Central memory CD8-positive, alpha-beta T cell (primary cell): Measurements from ENCODE around the gene CUBN.
A peak's percentile ranks its signal among the peaks of the same experiment; 100 is the strongest.

Experiments used
- ATAC-seq: fragments of 150-1000 bp; cut with Tn5 transposase; replicated peaks from 2 replicates; pipeline ENCODE4 v1.10.0; 2022; ENCODE audit warnings: mild to moderate bottlenecking, moderate FRiP score, moderate number of reproducible peaks; ENCODE audit not compliant: poor library complexity, severe bottlenecking; ENCODE audit errors: extremely low read depth
- DNase-seq, 2 donors: peaks; one replicate each; pipeline ENCODE4 v3.0.0; 2021; ENCODE audit warnings: low spot score in 2 of 2
- H3K27ac Mint-ChIP-seq: one replicate; pipeline ENCODE4 v1.8.0; 2022; ENCODE audit warnings: low read depth, mild to moderate bottlenecking, moderate library complexity, mixed read lengths
- H3K27me3 Mint-ChIP-seq: one replicate; pipeline ENCODE4 v1.8.0; 2022; ENCODE audit warnings: mixed read lengths
- H3K36me3 Mint-ChIP-seq: one replicate; pipeline ENCODE4 v1.8.0; 2022; ENCODE audit warnings: mild to moderate bottlenecking, moderate library complexity, mixed read lengths; ENCODE audit not compliant: insufficient read depth
- H3K4me1 Mint-ChIP-seq: one replicate; pipeline ENCODE4 v1.8.0; 2022; ENCODE audit warnings: mixed read lengths
- H3K4me3 Mint-ChIP-seq: one replicate; pipeline ENCODE4 v1.8.0; 2022; ENCODE audit warnings: mild to moderate bottlenecking, moderate library complexity, mixed read lengths
- H3K9me3 Mint-ChIP-seq: one replicate; pipeline ENCODE4 v1.8.0; 2022; ENCODE audit warnings: mixed read lengths

CUBN gene

GRCh38 chr10:16965344-16965616 is 164.3 kb downstream of the CUBN start:
- Mint-ChIP-seq H3K27me3 (no peaks in the 10 kb centered on the region), H3K4me1 (peaks cover 9% of the 10 kb centered on the region), H3K36me3 (no peaks in the 10 kb centered on the region), H3K9me3 (no peaks in the 10 kb centered on the region), H3K4me3 (no peak overlapping the region), H3K27ac (no peak overlapping the region)
- DNase-seq, result no peak
- ATAC-seq, result no peak

DNA sequence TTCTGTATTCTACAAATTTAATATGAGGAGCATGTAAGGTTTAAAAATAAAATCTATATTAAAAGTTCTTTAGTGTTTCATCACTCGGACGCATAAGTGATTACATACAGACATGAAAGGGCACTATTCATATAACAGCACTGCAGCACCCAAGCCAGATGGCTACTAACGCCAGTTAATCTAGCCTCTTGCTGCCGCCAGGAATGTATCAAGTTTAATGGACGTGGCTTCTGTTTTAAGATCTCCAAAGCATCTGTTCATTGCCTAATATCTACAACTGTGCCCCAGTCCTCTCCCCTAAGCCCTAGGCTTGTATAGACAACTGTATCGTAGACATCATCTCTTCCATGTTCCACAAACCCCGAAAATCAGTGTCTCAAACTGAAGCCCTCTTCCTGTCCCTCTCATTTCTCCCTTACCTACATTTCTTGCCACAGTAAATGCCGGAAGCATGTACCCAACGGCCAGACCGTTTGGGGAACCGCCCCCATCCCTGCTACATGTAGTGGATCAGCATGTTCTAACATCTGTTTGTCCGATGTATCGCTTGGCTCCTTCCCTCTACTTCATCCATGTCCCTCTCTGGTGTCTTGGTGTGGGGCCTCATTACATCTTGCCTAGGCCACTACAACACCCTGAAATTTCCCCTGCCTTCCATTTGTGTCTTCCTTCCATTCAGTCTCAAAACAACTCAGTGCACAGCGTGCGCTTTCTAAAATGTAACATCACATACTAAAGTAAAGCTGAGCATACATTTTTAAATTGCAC is 164.9 kb downstream of the CUBN start:
- Mint-ChIP-seq H3K27ac (no peak overlapping the region), H3K36me3 (no peaks in the 10 kb centered on the region), H3K27me3 (no peaks in the 10 kb centered on the region), H3K4me1 (peaks cover 9% of the 10 kb centered on the region), H3K9me3 (no peaks in the 10 kb centered on the region), H3K4me3 (no peak overlapping the region)
- ATAC-seq, result no peak
- DNase-seq, result no peak

GRCh38 chr10:16960551-16960950 is 169.1 kb downstream of the CUBN start:
- Mint-ChIP-seq H3K36me3 (no peaks in the 10 kb centered on the region), H3K4me1 (no peaks in the 10 kb centered on the region), H3K27ac (no peak overlapping the region), H3K9me3 (no peaks in the 10 kb centered on the region), H3K4me3 (no peak overlapping the region), H3K27me3 (no peaks in the 10 kb centered on the region)
- DNase-seq (no peak), ATAC-seq (no peak)

- DNase-seq (no peak), ATAC-seq (no peak)
- Mint-ChIP-seq H3K9me3 (no peaks in the 10 kb centered on the region), H3K27me3 (no peaks in the 10 kb centered on the region), H3K4me1 (no peaks in the 10 kb centered on the region), H3K4me3 (no peak overlapping the region), H3K27ac (no peak overlapping the region), H3K36me3 (peaks cover 3% of the 10 kb centered on the region)
Observed at GRCh38 chr10:16957038-16957437, 172.6 kb downstream of the CUBN start.

GRCh38 chr10:16954280-16955030 is 175.2 kb downstream of the CUBN start:
- ATAC-seq (no peak), DNase-seq (no peak)
- Mint-ChIP-seq H3K27me3 (no peaks in the 10 kb centered on the region), H3K4me3 (no peak overlapping the region), H3K9me3 (no peaks in the 10 kb centered on the region), H3K27ac (no peak overlapping the region), H3K4me1 (no peaks in the 10 kb centered on the region), H3K36me3 (peaks cover 4% of the 10 kb centered on the region)

- ATAC-seq, result no peak
- no peaks in the 10 kb centered on the region for H3K27me3 Mint-ChIP-seq
- H3K36me3 Mint-ChIP-seq, result peaks cover 4% of the 10 kb centered on the region
- no peak for DNase-seq
- H3K27ac Mint-ChIP-seq, result peak overlapping the region; percentile 63
- H3K9me3 Mint-ChIP-seq, result no peaks in the 10 kb centered on the region
- no peaks in the 10 kb centered on the region for H3K4me1 Mint-ChIP-seq
- no peak overlapping the region for H3K4me3 Mint-ChIP-seq
Observed at GRCh38 chr10:16953270-16953669, 176.3 kb downstream of the CUBN start.

- Mint-ChIP-seq H3K27me3 (no peaks in the 10 kb centered on the region), H3K4me1 (no peaks in the 10 kb centered on the region), H3K9me3 (no peaks in the 10 kb centered on the region), H3K27ac (no peak overlapping the region), H3K36me3 (peaks cover 6% of the 10 kb centered on the region), H3K4me3 (no peak overlapping the region)
- no peak for DNase-seq
- no peak for ATAC-seq
Observed at GRCh38 chr10:16952610-16953009, 177.0 kb downstream of the CUBN start.

DNA sequence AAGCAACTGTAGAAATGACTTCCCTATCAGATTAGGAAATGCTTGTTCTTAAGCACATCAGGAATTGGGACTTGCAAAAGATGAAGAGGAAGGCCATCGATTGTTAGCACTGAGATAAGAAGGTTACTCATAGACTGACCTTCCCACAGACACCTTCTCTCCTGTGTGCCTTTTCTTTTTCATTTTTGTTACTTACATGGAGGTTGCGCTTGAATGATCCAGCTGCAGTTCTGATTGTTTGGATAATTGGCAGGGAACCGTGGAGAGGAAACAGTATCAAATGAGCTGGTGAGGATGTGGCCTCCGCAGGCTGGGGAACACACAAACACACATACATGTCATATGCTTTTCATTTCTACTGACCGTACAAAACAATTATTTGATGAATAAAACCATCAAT is 177.5 kb downstream of the CUBN start:
- no peak for ATAC-seq
- no peaks in the 10 kb centered on the region for H3K9me3 Mint-ChIP-seq
- H3K27me3 Mint-ChIP-seq, result no peaks in the 10 kb centered on the region
- H3K27ac Mint-ChIP-seq, result no peak overlapping the region
- DNase-seq, result no peak
- peaks cover 6% of the 10 kb centered on the region for H3K36me3 Mint-ChIP-seq
- H3K4me3 Mint-ChIP-seq, result no peak overlapping the region
- no peaks in the 10 kb centered on the region for H3K4me1 Mint-ChIP-seq

DNA sequence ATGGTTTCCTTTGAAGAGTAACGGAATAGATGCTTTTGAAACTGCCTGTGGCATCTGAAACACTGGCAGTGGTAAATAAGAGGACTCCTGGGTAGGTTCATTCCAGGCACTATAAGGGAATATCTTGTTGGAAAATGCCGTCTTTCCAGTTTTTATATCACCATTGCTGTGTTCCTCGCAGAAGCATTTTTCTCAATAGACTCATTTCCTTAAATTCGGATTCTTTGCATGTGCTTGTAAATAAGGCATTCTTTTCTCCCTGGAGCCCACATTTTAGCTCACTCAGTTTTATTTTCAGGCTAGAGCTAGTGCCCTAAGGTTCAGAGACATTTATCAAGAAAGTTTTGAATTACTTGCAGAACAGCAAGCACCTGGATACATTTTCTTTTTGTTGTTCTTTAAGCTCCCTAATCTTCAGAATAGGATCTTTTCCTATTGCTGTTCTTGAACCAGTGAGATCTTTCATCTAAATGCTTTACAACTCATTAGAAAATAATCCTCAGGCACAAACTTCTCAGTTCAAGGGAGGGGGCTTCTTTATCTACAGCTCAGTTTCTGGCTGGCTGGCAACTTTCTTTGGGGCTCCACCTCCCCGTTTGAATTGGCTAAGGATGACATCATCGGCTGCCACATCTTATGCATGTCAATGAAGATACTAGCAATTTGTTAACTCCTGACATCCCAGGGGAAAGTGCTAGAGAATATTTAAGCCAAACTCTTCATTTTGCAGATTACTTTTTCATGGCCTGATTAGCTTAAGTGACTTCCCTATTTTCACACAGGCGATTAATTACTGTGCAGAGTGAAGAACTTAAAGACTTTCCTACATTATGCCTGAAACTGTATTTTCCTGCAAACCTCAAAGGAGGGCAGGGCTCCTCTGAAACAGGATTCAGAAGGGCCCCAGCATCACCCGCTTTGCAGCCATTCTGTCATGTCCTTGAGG is 178.7 kb downstream of the CUBN start:
- no peak overlapping the region for H3K4me3 Mint-ChIP-seq
- no peaks in the 10 kb centered on the region for H3K27me3 Mint-ChIP-seq
- no peaks in the 10 kb centered on the region for H3K4me1 Mint-ChIP-seq
- peaks cover 6% of the 10 kb centered on the region for H3K36me3 Mint-ChIP-seq
- H3K27ac Mint-ChIP-seq, result no peak overlapping the region
- no peak for DNase-seq
- no peak for ATAC-seq
- H3K9me3 Mint-ChIP-seq, result no peaks in the 10 kb centered on the region

DNA sequence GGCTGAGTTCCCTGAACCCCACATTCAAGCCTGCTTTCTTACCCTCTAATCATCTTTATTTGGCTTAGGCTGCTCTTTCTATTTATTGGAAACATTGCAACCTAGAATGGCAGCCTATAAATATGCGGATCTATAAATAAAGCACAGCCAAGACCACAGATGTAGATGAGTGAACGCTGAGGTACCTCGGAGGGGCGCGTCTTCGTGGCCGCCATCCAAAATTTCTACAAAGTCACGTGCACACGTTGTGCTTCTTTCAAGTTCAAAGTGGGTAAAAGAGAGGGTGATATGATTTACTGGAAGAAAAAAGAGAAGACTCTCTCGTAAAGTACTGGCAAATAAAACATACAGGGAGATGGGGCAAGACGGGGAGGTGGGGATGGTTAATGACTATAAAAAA is 179.8 kb downstream of the CUBN start:
- Mint-ChIP-seq H3K4me3 (no peak overlapping the region), H3K9me3 (no peaks in the 10 kb centered on the region), H3K4me1 (no peaks in the 10 kb centered on the region), H3K36me3 (peaks cover 6% of the 10 kb centered on the region), H3K27me3 (no peaks in the 10 kb centered on the region), H3K27ac (peak overlapping the region; percentile 23)
- no peak for DNase-seq
- no peak for ATAC-seq

DNA sequence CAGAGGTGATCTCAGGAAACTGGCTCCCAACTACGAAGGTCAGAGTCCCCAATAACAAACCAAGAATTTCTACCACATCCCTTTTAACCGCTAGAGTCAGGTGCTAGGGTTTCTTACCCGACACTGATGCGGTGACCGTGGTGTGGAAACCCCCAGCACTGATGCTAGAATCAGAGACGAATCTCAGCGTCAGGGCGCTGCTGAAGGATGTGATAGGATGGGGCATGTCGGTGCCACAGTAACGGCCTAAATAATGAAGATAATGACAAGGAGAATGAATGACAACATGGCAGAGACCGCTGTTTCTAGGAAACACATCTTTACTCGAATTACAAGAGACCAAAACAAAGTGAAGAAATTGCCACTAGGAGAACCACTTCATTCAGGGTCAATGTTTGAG is 181.2 kb downstream of the CUBN start:
- H3K9me3 Mint-ChIP-seq, result no peaks in the 10 kb centered on the region
- H3K36me3 Mint-ChIP-seq, result peaks cover 4% of the 10 kb centered on the region
- H3K27ac Mint-ChIP-seq, result peak overlapping the region; percentile 42
- H3K4me3 Mint-ChIP-seq, result no peak overlapping the region
- peaks cover 7% of the 10 kb centered on the region for H3K4me1 Mint-ChIP-seq
- DNase-seq (peak; percentile 29 to 37), ATAC-seq (peak; percentile 84)
- no peaks in the 10 kb centered on the region for H3K27me3 Mint-ChIP-seq

DNA sequence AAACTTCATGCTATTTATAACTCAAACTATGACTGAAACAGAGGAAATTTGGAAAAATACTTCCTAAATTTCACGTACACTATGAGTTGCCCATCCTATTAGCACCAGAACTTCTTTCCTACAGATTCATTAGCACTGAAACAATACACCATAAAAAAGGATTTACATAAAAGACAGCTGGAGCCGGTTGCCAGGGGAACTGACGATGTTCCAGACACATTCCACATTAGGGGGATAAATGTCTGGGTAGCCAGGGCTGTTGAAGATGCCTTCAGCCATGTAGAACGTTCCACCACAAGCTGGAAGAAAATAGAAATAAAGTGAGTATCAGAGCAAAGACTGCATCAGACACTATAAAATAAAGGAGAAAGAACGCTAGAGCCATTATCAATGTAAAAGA is 182.5 kb downstream of the CUBN start:
- DNase-seq (no peak), ATAC-seq (no peak)
- Mint-ChIP-seq H3K4me3 (no peak overlapping the region), H3K9me3 (no peaks in the 10 kb centered on the region), H3K27me3 (no peaks in the 10 kb centered on the region), H3K4me1 (peaks cover 7% of the 10 kb centered on the region), H3K36me3 (peaks cover 3% of the 10 kb centered on the region), H3K27ac (no peak overlapping the region)
